Spleen (tissue), 7 donors: Measurements from ENCODE around the gene CD4.

Source experiments
- POLR2A ChIP-seq, 3 donors: fragments of 450-650 bp; IDR thresholded peaks; one replicate each; pipeline ENCODE4 v1.5.1; 2017; ENCODE audit warnings: antibody characterized with exemption in 3 of 3, mild to moderate bottlenecking in 1 of 3
- POLR2AphosphoS5 ChIP-seq, 3 donors: sonication (generic); formaldehyde crosslinking; IDR thresholded peaks; one replicate each; pipeline ENCODE4 v1.5.1; 2017; ENCODE audit warnings: antibody characterized with exemption in 3 of 3
- TF ChIP-seq, protein P1 (sequence below), 11 experiments: fragments of 200-600 bp in 7 of 11; fragments of 450-650 bp in 4 of 11; sonication (generic) in 4 of 11; IDR thresholded peaks in 8 of 11; conservative IDR thresholded peaks in 3 of 11; 1 replicate in 7 of 11; 2 replicates in 4 of 11; pipeline versions ENCODE4 v1.4.0 to v1.8.0; 2016 to 2021; ENCODE audit warnings: antibody characterized with exemption in 11 of 11, inconsistent platforms in 4 of 11, mild to moderate bottlenecking in 1 of 11
- donor health status: DM: no; HTN: no; CAD: no; lungs with moderate emphysema.
- donor health status: DM: no; HTN: no; CAD: no.
- donor health status: DM: no; HTN: no; CAD: no.

DNA sequence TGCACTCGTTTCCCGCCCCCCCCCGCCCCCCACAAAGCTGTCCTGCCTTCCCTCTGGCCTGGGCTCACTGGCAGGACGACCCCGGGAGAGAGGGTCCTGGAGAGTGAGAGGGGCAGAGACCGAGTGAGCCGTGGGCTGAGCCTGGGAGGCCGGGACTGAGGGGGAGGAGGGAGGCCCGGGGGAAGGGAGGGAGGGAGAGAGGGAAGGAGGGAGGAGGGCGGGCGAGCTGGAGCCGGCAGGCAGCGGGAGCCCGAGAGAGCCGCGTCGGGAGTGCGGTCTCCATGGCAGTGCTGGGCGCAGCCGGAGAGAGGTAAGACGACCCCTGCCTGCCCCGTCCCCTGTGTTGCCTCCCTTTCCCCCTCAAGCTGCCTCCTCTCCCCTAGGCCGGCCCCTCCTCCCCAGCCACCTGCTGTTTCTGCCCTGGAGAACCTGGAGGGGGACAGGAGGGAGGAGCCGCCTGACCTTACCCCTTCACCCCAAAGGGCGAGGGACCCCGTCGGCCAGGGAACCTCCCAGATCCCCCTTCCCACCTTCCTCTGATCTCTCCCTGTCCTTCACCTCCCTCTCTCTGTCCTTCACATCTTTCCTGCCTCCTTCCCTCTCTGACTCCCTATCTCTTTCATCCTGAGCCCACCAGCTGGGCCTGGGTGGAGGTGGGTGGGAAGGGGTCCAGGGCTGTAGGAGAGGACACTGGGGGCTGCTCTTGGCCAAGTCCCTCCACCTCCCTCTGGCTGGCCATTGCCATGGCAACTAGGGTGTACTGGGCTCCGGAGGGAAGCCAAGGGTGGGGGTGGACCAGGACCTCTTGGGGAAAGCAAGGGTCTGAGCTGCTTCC lies 32.5 kb downstream of the CD4 start, which contains the start of gene GPR162:
- TF ChIP-seq POLR2AphosphoS5 (IDR thresholded peaks at IDR 0.05) (no peak), POLR2A (IDR thresholded peaks at IDR 0.05) (no peak)
- TF ChIP-seq, protein P1, sequence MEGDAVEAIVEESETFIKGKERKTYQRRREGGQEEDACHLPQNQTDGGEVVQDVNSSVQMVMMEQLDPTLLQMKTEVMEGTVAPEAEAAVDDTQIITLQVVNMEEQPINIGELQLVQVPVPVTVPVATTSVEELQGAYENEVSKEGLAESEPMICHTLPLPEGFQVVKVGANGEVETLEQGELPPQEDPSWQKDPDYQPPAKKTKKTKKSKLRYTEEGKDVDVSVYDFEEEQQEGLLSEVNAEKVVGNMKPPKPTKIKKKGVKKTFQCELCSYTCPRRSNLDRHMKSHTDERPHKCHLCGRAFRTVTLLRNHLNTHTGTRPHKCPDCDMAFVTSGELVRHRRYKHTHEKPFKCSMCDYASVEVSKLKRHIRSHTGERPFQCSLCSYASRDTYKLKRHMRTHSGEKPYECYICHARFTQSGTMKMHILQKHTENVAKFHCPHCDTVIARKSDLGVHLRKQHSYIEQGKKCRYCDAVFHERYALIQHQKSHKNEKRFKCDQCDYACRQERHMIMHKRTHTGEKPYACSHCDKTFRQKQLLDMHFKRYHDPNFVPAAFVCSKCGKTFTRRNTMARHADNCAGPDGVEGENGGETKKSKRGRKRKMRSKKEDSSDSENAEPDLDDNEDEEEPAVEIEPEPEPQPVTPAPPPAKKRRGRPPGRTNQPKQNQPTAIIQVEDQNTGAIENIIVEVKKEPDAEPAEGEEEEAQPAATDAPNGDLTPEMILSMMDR (IDR thresholded peaks at IDR 0.05 in 8 of 11, conservative IDR thresholded peaks at IDR 0.05 in 3 of 11), result no peak
